HG03135 (cell line): ENCODE measurements around the gene NRAP.

ENCODE experiments used
- ATAC-seq: cut with Tn5 transposase; IDR thresholded peaks from one replicate; pipeline ENCODE4 v1.9.1; 2021; ENCODE audit warnings: mild to moderate bottlenecking, moderate library complexity; ENCODE audit not compliant: unreplicated experiment

Gene NRAP

GRCh38 chr10:113644185-113645120, 19.4 kb downstream of the NRAP start:
- ATAC-seq: no peak

GRCh38 chr10:113643183-113643582, 20.7 kb downstream of the NRAP start:
- no peak for ATAC-seq

DNA sequence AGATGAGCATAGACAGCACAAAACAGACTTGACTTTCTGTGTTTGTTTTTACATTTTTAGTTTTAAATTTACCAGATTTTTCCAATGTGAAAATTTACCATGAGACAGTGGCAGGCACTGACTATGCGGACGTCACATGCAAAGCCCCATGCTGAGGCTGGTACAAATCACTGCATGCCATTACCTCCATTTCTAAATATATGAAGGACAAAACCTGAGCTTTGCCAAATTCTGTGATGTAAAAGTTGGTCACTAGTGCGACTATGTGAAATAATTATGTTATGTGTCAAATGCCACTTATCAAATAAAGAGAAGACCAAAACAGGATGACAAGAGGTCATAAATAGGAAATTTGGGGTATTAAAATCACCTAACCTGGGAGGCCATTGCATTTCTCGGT, 22.1 kb downstream of the NRAP start:
- ATAC-seq: no peak

DNA sequence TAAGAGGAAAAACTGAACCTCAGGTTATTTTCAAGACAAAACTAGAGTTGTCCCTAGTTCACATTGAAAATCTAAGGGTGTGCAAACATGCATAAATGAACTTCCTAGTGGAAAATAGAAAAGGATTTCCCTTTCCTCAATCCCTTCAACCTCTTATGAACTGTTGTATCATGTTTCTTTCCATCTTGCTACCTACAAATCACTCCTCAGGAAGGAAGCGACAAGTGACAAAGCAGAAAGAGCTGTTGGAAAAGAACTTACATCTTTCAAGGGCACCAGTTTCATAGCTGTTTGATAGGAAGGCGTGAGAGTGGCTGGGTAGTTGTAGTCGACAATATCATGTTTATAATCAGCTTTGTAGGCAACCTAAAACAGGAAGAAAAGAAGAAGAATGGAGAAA, 23.9 kb downstream of the NRAP start:
- no peak for ATAC-seq

DNA sequence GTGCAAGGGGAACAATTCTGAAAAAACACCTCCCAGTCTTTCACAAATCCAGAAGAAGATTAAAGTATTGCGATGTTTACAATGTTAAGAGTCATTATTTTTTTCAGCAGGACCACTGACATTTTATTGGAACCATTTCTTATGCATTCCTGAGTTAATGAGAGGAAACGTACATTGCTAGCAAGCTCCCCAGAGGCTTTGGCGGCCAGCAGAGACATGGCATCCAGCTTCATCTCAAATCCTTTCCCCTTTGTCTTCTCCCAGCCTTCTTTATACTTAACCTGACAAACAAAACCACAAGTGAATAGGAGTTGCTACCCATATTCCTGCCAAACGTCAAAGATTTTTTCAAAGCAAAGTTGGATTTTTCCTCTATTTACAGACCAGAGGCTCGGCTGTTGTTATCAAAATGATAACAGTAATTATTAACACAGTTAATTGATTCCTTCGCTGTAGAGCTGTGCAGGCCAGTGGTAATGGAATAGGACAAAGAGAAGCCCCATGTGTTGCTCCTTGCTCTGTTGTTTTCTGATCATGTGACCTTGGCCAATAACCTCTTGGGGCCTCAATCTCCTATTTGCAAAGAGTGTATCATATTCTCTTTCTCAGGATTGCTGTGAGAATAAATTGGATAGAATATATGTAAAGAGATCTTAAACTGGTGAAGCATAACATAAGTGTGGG, 32.0 kb downstream of the NRAP start:
- no peak for ATAC-seq

DNA sequence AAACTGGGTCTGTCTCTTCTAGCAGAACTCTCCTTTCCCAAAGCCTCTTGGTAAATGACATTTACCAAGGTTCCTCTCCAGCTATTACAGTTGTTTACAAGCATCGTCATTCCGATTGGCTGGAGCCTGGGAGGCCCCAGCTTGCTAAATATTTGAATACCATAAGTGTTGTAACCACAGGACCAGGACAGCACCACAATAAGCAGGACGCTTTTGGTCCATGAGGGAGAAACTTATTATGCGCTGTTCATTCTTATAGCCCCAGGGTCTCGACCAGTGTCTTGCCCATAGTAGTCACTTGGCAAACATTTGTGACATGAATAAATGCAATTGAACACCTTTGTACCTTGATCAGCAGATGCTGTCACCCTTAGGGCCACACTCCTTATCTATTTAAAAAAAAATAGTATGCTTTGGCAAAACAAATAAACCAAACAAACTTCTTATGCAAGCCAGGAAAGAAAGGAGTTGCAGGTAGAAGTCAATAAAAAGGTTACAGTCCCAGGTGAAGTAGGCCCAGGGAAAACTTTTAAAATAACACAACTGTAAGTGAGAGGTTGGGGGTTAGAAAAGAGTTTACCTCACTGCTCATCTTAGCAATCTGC, 32.8 kb downstream of the NRAP start:
- ATAC-seq: no peak

GRCh38 chr10:113628607-113629153, 35.2 kb downstream of the NRAP start:
- no peak for ATAC-seq

- no peak for ATAC-seq
These were observed 36.0 kb downstream of the NRAP start for GRCh38 chr10:113627836-113628235.

- ATAC-seq: no peak
These were observed 37.0 kb downstream of the NRAP start for GRCh38 chr10:113626809-113627355.

DNA sequence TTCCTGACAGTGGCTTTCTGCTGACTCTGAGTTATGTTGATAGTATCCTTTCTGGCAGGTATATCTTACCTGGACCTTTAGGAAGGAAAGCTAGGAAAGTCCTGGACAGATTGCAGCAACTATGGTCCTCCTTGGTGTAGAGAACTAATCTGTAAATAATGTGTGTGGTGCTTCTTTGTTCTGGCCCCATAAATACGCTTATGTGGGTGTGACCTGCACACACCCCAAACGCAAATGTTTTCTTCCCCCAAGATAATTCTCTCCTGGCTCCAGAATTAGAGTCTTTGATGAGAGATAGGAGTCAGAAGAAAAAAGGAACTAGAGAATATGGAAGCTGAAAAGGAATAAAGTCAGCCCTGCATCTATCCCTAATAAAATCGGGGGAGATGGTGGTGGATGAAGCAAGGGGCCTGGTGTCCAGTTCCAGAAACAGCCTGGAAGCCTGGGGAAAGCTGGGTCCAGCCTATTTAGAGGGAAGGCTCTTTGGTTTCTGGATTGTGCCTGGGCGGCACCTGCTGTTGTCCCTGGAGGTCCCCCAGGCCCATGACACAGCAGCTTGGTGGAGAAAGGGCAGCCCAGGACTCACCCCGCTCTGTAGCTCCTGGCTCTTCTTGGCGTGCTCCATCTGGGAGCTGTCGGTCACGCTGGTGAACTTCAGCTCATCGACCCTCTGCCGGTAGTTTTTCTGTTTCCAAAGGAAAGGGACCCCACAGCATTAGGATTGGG, 38.2 kb downstream of the NRAP start:
- ATAC-seq: no peak

DNA sequence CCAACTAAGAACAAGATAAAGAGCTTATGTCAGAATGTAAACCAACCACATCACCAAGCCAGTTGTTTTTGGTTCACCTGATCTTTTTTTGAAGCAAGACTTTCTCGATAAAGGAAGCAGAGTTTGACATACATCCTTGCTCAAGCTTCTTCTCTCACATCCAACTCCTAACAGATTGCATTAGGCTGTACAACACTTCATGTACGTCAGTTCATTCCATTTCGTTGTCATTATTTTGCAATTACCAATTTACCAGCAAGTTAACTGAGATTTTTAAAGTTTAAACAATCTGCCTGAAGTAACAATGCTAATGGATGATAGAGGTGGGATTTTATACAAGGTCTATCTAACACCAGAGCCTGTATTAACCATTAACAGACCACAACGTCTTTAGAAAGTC, 41.0 kb downstream of the NRAP start:
- no peak for ATAC-seq

DNA sequence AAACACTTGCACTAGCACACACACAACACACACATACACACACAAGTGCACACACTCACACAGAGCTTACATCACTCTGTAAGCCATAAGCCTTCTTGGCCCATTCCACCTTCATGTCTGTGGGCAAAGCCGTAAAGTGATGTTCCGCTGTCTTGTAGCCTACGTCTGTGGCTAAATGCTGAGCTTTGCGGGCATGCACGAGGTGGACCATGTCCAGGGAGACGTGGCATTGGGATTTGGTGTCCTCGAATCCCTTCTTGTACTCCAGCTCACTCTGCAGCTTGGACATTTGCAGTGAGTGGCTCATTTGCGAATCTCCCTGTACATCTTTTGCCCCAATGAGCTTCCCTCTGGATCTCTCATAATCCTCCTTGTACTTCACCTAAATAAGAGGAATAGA, 42.0 kb downstream of the NRAP start:
- ATAC-seq: no peak

- no peak for ATAC-seq
These were observed 42.9 kb downstream of the NRAP start for GRCh38 chr10:113620936-113621335.

GRCh38 chr10:113620511-113620910, 43.3 kb downstream of the NRAP start:
- no peak for ATAC-seq

DNA sequence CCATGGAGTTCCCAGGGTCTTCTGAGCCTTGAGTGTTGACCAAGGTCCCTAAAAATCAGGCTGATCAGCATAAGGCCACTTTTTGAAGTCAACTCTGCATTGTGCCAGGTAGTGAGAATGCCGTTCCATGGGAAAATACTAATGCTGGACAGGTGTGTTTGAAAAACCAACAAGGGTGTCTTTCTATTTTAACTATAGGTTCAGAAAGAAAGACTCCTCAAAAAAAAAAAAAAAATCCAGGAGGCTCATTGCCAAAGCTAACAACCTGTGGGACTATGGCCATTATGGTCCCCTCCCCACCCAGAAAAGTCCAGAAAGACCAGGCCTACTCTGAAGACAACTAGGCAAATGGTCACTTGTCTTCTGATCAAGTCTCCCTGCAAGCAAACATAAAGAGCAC, 44.4 kb downstream of the NRAP start:
- no peak for ATAC-seq

GRCh38 chr10:113618338-113618737, 45.5 kb downstream of the NRAP start:
- no peak for ATAC-seq

DNA sequence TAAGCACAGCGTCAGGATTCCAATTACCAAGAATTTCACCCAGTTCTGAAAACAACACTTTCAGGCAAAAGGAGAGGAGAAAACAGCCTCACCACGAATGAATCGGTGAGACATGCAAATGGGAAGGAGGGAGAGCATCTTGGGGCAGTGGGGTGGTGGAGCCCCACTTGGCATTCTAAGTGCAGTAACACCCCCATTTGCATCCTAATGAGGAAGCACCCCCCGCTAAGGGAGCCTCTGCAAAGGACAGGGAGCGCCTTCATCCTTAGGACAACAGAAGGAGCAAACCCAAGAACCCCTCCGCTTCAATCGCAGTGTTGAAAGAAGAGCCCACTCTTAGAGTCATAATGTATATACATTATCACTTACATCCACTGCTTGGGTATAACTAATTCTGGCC, 46.8 kb downstream of the NRAP start:
- ATAC-seq: no peak

- ATAC-seq: no peak
These were observed 47.4 kb downstream of the NRAP start for GRCh38 chr10:113616244-113617074.

- no peak for ATAC-seq
These were observed 49.7 kb downstream of the NRAP start for GRCh38 chr10:113613977-113614690.
